Activated CD4-positive, CD25-positive, alpha-beta regulatory T cell (primary cell): ENCODE measurements around the gene FAM3A.
"Not testable (repeated sequence)": the region's sequence is repeated elsewhere in the genome, so short reads cannot be mapped to it uniquely, and the experiment has no call there.

Experiments used
- DNase-seq, 4 experiments: peaks; one replicate each; lab custom pipeline; 2025; lab: John Stamatoyannopoulos, UW

FAM3A gene

GRCh38 chrX:154502989-154503388 is 13.0 kb downstream of the FAM3A start:
- no peak for DNase-seq

DNA sequence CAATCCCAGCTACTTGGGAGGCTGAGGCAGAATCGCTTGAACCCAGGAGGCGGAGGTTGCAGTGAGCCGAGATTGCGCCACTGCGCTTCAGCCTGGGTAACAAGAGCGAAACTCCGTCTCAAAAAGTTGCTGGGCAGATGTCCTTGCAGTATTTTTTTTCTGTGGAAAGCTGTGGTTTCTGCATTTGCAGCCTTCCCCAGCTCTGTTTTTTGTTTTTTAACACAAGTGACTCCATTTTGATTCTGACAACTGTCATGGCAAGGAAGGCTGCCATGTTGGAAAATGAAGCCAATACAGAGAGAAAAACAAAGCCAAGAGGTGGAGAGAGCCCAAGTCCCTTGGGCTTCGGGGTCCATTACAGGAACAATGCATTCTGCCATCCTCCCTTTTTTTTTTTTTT is 13.9 kb downstream of the FAM3A start:
- DNase-seq, result no peak

- DNase-seq, result not testable (repeated sequence)
These were observed 14.6 kb downstream of the FAM3A start for GRCh38 chrX:154501423-154501822.

DNA sequence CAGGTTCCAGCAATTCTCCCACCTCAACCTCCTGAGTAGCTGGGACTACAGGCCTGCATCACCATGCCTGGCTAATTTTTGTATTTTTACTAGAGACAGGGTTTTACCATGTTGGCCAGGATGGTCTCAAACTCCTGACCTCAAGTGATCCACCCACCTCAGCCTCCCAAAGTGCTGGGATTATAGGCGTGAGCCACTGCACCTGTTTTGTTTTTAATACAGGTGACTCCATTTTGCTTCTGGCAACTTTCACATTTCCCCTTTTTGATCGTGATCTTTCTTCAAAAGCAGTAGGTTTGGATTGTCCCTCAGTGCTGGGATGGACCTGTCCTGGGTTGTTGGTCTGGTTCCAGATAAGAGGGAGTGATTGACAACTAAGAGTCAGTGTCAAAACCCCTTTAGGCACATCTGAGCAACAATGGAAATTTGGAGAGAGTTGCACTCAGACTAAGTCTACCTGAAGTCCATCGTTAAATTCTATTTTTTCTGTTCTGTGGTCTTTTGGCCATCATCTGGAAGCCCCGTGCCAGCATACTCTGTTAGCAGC is 19.4 kb downstream of the FAM3A start:
- DNase-seq, result not testable (repeated sequence)

- no peak for DNase-seq
These were observed 20.5 kb downstream of the FAM3A start for GRCh38 chrX:154495472-154495922.

GRCh38 chrX:154494715-154495114 is 21.3 kb downstream of the FAM3A start:
- no peak for DNase-seq

DNA sequence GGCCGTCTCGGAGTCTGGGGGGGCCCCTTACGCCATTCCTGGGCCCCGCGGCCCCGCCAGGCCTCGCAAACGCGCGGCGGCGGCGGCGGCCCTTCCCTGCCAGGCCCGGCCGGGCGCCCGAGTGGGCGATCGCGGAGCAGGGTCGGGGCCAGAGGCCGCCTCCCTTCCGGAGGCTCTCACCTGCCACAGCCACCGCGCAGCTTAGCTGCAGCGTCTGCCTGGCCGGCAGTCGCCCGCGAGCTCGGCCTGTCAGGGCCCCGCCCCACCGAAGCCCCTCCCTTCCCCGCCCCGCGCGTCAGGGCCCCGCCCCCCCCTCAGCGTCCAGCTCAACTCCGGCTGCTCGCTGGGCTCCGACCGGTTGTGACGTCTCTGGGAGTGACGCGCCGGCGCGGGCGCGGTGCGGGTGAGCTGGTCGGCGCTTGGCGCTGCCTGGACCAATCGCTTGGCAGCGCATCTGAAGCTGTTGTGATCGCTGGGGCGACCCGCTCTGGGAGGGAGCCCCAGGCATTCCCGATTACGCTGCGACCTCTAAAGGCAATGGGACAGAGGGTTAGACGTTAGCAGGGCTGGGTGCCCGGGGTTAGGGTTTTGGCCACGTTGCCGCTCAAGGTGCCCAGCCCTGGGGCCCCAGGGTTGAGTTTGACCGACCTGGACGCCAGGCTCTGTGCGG is 25.5 kb downstream of the FAM3A start, which contains the start of gene SLC10A3:
SLC10A3 (minus strand) TSS at position 216 of the 670 bp plus-strand sequence. CDS start 1,689 bp downstream, outside the sequence.
- peak; percentile 67 to 76 (median 70) for DNase-seq

GRCh38 chrX:154490021-154490413 is 26.0 kb downstream of the FAM3A start:
- peak in 1 of 4 experiments; percentile 9 for DNase-seq

DNA sequence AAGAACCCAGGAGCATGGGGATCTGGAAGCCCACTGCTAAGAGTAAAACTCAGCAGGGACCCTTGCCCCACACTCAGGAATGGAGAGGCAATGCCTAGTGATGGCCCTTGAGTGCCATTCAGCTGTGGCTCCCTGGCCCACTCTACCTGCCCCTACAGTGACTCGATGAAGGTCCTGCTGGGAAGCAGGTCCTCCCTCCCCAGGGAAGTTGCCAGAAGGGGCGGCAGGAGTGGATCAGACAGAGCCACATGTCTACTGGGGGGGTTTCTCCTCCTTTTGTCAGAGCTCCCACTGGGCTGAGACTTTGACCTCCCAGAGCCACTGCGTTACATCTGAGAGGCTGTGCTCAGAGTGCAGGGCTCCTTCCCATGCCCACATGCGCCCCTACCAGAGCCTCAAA is 26.9 kb downstream of the FAM3A start:
- no peak for DNase-seq

GRCh38 chrX:154488336-154489075 is 27.5 kb downstream of the FAM3A start:
- no peak for DNase-seq

DNA sequence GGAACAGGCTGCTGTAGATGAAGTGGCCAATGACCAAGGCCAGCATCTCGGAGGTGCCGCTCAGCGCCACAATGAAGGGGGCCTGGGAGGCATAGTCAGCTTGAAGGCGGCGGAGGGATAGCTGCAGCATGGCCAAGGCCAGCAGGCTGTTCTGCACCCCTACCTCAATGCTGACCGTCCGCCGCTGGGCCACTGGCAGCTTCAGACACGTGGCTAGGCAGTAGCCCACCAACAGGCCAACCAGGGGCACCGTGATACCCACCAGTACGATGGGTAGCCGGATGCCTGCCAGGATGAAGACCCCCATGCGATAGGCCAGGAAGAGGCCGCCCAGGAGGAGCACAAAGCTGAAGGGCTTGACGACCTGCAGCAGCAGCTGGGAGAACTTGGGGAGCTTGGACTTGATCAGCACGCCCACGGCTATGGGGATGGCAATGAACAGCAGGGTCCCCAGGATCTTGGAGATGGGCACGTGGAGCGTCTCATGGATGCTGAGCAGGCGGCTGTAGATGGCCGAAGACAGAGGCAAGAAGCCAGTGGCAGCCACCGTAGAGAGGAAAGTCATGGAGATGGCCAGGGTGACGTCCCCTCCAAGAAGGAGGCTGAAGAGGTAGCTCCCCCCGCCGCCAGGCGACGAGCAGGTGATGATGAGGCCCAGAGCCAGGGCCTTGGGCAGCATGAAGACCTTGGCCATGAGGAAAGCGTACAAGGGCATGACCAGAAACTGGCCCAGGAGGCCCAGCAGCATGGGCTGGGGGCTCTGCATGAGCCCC is 28.3 kb downstream of the FAM3A start:
- no peak for DNase-seq

- DNase-seq, result peak in 3 of 4 experiments; percentile 7 to 45 (median 27)
These were observed 29.4 kb downstream of the FAM3A start, which contains the start of gene UBL4A for GRCh38 chrX:154486396-154487207. UBL4A (minus strand) TSS chrX:154486615; CDS start chrX:154486584, 31 bp downstream.

GRCh38 chrX:154486052-154486395 is 30.0 kb downstream of the FAM3A start:
- DNase-seq, result no peak

DNA sequence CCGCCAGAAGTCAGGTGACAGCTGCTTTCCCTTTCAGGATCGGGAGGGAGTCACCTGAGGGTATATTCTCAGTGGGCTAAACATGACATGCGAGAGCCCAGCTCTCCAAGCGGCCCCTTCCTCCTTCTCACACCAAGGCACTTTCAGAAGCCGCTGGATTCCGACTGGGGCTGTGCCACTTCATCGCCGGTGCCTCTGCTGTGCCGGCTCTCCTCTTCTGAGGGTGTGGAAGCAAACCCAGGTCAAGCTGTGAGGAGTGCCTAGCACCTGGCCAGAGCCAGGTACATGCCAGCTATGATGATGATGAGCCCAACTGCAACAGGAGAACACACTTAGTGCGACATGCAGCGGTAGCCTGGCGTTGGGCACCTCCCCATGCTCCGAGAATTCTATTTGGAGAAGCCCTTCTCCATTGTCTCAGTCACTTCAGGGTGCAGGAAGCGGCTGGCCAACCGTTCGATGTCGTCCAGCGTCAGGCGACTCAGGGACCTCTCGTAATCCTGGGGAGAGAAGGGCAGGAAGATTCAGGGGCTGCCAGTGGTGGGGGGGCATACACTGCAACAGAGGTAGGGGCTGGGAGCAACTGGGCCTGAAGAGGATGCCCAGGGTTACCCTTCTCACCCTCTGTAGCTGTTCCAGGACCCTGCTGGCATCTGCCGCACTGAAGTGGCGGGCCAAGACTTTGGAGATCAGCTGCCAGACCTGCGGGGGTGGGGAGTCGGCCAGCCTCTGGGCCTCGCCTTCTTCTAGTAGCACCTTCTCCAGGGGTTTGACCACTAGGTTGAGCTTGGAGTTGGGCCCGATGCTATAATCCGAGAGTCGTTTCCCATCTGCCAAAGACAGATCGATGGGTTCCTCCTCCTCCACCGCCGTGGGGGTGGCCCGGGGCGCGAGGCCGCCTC is 30.6 kb downstream of the FAM3A start:
- no peak for DNase-seq

GRCh38 chrX:154484255-154485149 is 31.5 kb downstream of the FAM3A start:
- DNase-seq, result no peak

- DNase-seq, result no peak
These were observed 32.7 kb downstream of the FAM3A start for GRCh38 chrX:154483325-154483724.

- no peak for DNase-seq
These were observed 33.2 kb downstream of the FAM3A start for GRCh38 chrX:154482786-154483185.

DNA sequence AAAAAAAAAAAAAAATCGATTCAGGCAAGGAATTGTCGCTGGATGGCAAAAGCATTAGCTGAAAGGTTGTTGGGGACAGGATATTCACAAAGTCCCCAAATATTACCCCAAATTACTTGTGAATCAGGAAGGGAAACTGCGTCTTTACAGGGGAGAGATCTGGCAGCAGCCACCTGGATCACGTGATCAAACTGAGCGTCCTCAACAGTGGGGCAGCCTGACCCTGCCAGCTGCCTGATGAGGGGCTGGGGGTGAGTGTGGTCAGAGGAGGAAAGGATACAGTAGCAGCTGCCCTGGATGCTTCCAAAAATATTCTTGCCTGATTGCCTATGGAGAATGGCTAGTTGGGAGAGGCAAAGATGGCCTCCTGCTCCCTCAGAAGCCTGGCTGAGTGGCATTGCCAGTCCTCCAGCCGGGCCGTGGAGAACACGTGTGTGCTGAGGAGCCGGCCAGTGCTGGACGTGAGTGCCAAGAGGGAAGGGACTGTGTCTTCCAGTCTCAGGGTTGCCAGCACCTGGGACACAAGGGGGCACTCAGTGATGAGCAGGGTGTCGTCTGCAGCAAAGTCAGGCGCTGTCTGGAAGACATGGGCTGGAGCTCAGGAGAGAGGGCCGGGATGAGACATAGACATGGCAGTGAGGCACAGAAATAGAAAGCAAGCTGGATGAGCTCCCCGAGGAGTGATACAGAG is 34.0 kb downstream of the FAM3A start:
- DNase-seq, result no peak

- no peak for DNase-seq
These were observed 34.8 kb downstream of the FAM3A start for GRCh38 chrX:154481195-154481594.
